ENCODE measurements around the gene PRELID2. TPM values are rescaled to one million over a fixed set of nuclear protein-coding genes. Genes with fewer than 3 reads are reported as not detected.

PRELID2 gene
- total RNA-seq, 2 donors from 2014 or later = 10.7 to 27.9 TPM

DNA sequence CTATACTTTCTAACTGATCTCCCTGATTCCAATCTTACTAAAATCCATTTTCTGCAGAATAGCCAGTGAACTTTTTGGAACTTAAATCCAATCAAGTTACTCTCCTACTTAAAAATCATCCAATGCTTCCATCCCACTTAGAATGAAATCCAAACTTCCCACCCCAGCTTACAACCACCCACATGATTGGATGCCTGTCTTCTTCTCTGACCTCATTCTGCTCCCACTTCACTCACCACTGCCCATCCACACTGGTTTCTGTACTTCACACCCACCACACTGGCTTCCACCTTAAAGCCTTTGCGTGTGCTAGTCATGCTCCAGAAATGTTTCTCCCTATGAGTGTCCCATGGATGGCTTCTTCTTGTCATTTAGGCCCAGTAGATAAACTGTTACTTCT is 119.7 kb downstream of the PRELID2 start:
- Histone ChIP-seq H3K27me3 (replicated peaks; ENCODE audit: insufficient read depth) (no peaks in the 10 kb centered on the region), H3K4me3 (no peak overlapping the region), H3K27ac (no peak overlapping the region), H3K9me3 (no peaks in the 10 kb centered on the region), H3K36me3 (no peaks in the 10 kb centered on the region), H3K4me1 (ENCODE audit: control insufficient read depth in 1 of 2, low read depth in 2 of 2) (no peaks in the 10 kb centered on the region)
- DNase-seq (ENCODE audit: low spot score) (no peak), ATAC-seq (ENCODE audit: insufficient number of reproducible peaks, low FRiP score, low read depth) (no peak)
- TF ChIP-seq, protein P1, sequence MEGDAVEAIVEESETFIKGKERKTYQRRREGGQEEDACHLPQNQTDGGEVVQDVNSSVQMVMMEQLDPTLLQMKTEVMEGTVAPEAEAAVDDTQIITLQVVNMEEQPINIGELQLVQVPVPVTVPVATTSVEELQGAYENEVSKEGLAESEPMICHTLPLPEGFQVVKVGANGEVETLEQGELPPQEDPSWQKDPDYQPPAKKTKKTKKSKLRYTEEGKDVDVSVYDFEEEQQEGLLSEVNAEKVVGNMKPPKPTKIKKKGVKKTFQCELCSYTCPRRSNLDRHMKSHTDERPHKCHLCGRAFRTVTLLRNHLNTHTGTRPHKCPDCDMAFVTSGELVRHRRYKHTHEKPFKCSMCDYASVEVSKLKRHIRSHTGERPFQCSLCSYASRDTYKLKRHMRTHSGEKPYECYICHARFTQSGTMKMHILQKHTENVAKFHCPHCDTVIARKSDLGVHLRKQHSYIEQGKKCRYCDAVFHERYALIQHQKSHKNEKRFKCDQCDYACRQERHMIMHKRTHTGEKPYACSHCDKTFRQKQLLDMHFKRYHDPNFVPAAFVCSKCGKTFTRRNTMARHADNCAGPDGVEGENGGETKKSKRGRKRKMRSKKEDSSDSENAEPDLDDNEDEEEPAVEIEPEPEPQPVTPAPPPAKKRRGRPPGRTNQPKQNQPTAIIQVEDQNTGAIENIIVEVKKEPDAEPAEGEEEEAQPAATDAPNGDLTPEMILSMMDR (IDR thresholded peaks at IDR 0.05) = no peak

DNA sequence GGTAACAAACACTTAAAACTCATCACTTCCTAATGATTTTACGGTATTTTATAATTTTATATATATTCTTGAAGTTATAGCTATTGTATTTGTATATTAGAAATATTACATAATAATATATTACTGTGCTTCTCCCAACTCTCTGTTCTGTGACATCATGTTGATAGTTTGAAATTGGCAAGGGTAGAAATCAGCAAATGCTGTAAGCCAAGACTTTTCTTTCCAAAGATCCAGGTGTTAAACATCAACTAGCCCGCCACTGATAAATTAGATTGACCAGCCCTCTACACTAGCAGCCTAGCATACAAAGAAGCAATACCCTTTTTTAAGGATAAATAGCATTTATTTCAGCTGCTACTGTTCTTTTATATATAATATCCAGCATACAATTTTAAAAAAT is 122.9 kb downstream of the PRELID2 start:
- TF ChIP-seq, protein P1 (IDR thresholded peaks at IDR 0.05) = no peak
- H3K4me1 ChIP-seq (ENCODE audit: control insufficient read depth in 1 of 2, low read depth in 2 of 2) = peaks cover 0 to 8% of the 10 kb centered on the region in 2 donors
- ATAC-seq (ENCODE audit: insufficient number of reproducible peaks, low FRiP score, low read depth) = no peak

DNA sequence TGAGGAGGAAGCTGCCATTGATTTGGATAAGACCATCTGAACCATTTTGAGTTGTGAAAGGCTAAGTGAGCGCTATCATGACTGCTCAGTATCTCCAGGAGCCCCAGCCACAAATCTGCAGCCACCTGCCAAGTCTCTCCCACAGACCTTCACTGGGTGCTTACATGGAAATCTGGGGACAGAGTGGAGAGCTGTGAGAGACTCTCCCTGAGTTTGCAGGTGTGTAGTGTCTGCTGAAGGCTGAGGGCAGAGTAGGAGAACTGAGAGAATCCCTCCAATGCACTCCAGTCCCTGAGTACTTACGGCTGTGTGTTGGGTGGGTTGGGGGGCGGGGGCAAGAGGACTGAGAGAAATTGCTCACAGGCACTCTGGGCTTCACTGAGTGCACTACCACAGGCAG is 123.7 kb downstream of the PRELID2 start:
- ATAC-seq (ENCODE audit: insufficient number of reproducible peaks, low FRiP score, low read depth) = no peak
- H3K9me3 ChIP-seq = no peaks in the 10 kb centered on the region
- DNase-seq (ENCODE audit: low spot score) = no peak
- no peaks in the 10 kb centered on the region for H3K27me3 ChIP-seq (replicated peaks; ENCODE audit: insufficient read depth)
- H3K36me3 ChIP-seq = no peaks in the 10 kb centered on the region
- H3K27ac ChIP-seq = no peak overlapping the region
- TF ChIP-seq, protein P1 (IDR thresholded peaks at IDR 0.05) = no peak
- no peak overlapping the region for H3K4me3 ChIP-seq
- peaks cover 0 to 8% of the 10 kb centered on the region in 2 donors for H3K4me1 ChIP-seq (ENCODE audit: control insufficient read depth in 1 of 2, low read depth in 2 of 2)

More for the DNA sequence above, 122.9 kb downstream of the PRELID2 start:
- no peak for DNase-seq (ENCODE audit: low spot score)
- Histone ChIP-seq H3K27ac (no peak overlapping the region), H3K4me3 (no peak overlapping the region), H3K36me3 (no peaks in the 10 kb centered on the region), H3K27me3 (replicated peaks; ENCODE audit: insufficient read depth) (no peaks in the 10 kb centered on the region), H3K9me3 (no peaks in the 10 kb centered on the region)

Other genes starting within 250 kb of the PRELID2 start
- not detected for gene GRXCR2, start 37.7 kb upstream of the PRELID2 start, total RNA-seq
- 10 to 100 TPM in 1 of 2 donors, 1 to 10 TPM in 1; 8.1 to 16.4 TPM for gene SH3RF2, start 101.2 kb upstream of the PRELID2 start, total RNA-seq

All from thoracic aorta (tissue), 2 donors.